Measurements from ENCODE around the gene WDR36.

DNA sequence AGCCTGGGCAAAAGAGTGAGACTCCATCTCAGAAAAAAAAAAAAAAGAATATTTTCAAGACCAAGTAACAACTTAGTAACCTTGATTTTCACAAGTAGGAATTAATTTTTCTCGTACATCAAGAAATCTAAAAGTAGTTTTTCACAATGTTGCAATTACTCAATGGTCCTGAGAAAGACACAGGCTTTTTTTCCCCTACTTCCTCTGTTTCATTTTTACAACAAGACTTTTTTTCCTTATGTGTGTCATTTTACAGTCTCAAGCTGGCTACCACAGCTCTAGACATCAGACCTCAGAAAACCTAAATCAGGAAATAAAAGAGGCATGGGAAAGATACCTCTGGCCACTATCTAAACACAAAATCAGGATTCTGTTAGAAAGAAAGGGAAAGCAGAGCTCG lies 45.9 kb downstream of the WDR36 start:
- TF ChIP-seq HDAC1 (IDR thresholded peaks at IDR 0.05) (no peak), DMBX1 (CRISPR knock-in tag; IDR thresholded peaks at IDR 0.05; ENCODE audit: borderline replicate concordance) (no peak), IFI16 (CRISPR knock-in tag; IDR thresholded peaks at IDR 0.05) (no peak), GABPA (tag; conservative IDR thresholded peaks at IDR 0.05; ENCODE audit: low read depth) (no peak)
- TF ChIP-seq, protein P1, sequence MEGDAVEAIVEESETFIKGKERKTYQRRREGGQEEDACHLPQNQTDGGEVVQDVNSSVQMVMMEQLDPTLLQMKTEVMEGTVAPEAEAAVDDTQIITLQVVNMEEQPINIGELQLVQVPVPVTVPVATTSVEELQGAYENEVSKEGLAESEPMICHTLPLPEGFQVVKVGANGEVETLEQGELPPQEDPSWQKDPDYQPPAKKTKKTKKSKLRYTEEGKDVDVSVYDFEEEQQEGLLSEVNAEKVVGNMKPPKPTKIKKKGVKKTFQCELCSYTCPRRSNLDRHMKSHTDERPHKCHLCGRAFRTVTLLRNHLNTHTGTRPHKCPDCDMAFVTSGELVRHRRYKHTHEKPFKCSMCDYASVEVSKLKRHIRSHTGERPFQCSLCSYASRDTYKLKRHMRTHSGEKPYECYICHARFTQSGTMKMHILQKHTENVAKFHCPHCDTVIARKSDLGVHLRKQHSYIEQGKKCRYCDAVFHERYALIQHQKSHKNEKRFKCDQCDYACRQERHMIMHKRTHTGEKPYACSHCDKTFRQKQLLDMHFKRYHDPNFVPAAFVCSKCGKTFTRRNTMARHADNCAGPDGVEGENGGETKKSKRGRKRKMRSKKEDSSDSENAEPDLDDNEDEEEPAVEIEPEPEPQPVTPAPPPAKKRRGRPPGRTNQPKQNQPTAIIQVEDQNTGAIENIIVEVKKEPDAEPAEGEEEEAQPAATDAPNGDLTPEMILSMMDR (IDR thresholded peaks at IDR 0.05 in 2 of 3, conservative IDR thresholded peaks at IDR 0.05 in 1 of 3; ENCODE audit: insufficient read depth in 2 of 3, low read depth in 1 of 3, low read length in 3 of 3) = no peak
